Activated CD8-positive, alpha-beta memory T cell treated with anti-CD3 and anti-CD28 coated beads, Interleukin-2, amount 10 ng/mL, durations not matched to agents 7 days and 5 days (primary cell): ENCODE results near the gene SMIM1. TPM values are rescaled to one million over a fixed set of nuclear protein-coding genes. Genes with fewer than 3 reads are reported as not detected.

Source experiments
- ATAC-seq: fragments of 150-1000 bp; cut with Tn5 transposase; one replicate; pipeline ENCODE4 v1.10.0; 2021; ENCODE audit warnings: moderate library complexity
- CTCF ChIA-PET: fragments of 350-600 bp; sonication (Branson Sonifier 250); formaldehyde crosslinking; loops from one replicate; lab custom pipeline; 2021; ENCODE audit warnings: antibody characterized with exemption; lab: Charles Lee
- DNase-seq: peaks from one replicate; pipeline ENCODE4 v3.0.0-alpha.2; 2020
- H3K27ac Mint-ChIP-seq: one replicate; pipeline ENCODE4 v1.8.0; 2021; ENCODE audit warnings: mild to moderate bottlenecking, mixed read lengths
- H3K27me3 Mint-ChIP-seq: one replicate; pipeline ENCODE4 v1.8.0; 2021; ENCODE audit warnings: mixed read lengths
- H3K36me3 Mint-ChIP-seq: one replicate; pipeline ENCODE4 v1.8.0; 2021; ENCODE audit warnings: mild to moderate bottlenecking, mixed read lengths
- H3K4me1 Mint-ChIP-seq: one replicate; pipeline ENCODE4 v1.8.0; 2021; ENCODE audit warnings: mixed read lengths
- H3K4me3 Mint-ChIP-seq: one replicate; pipeline ENCODE4 v1.8.0; 2021; ENCODE audit warnings: mild to moderate bottlenecking, moderate library complexity, mixed read lengths
- H3K9me3 Mint-ChIP-seq: one replicate; pipeline ENCODE4 v1.8.0; 2022; ENCODE audit warnings: low read depth, mixed read lengths
- total RNA-seq, 2 experiments: library from RNA; stranded (reverse); gene quantifications; one replicate each; pipeline ENCODE4 v1.2.3, GENCODE V29; 2021

Gene SMIM1
- total RNA-seq, 2 experiments from 2014 or later = not detected

DNA sequence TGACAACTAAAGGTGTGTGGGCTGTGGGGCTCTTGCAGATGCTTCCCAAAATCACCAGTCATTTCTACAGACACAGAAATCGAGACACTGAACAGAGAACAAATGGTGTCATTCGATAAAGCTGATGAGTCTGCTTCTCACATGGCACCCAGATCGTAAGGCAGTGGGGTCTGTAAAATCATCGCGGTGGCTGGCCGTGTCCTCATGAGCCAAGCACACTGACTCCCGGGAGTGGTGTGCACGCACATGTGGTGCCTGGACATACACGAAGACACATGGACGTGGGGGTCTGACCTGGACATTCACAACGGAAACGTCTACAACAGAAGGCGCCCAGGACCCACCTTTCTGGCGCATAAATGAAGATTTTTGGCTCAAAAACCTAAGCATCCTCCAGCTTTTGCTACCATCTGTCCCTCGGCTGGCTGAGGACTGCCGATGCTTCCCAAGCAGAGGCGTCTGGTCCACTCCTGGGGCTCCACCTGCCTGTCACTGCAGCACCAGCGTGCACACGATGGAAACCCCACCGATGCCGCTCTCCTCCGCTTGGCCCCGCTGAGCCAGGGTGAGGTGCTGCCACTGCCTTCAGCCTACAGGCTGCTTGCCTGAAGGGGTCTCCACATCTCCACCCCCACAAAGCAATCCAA lies 6.8 kb downstream of the SMIM1 start:
- DNase-seq (no peak), ATAC-seq (no peak)
- peaks cover 2% of the 10 kb centered on the region for H3K4me1 Mint-ChIP-seq
- CTCF ChIA-PET = interaction anchor here (0.7 kb wide), 1 partner anchor 128 kb away, joined by 4 read pairs; no protein-coding TSS in a partner anchor
- no peak overlapping the region for H3K4me3 Mint-ChIP-seq
- no peaks in the 10 kb centered on the region for H3K9me3 Mint-ChIP-seq
- peaks cover 21% of the 10 kb centered on the region for H3K36me3 Mint-ChIP-seq
- no peak overlapping the region for H3K27ac Mint-ChIP-seq
- H3K27me3 Mint-ChIP-seq = no peaks in the 10 kb centered on the region

DNA sequence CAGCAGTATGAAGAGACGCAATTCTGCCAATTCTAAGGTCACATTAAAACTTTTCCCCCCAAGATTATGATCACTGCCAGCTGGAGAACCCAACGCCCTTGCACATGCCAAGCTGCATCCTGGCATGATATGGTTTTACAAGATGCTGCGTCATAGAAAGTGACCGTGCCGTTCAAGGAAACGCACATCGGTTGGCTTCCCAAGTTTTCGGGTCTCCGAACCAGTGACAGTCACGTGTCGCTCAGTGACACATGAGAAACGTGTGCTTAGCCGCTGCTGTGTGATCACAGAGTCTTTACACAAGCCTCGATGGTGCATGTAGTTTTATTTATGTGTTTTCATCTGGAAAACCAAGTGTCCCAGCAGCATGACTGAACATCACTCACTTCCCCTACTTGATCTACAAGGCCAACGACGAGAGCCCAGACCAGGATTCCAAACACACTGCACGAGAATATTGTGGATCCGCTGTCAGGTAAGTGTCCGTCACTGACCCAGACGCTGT lies 7.4 kb downstream of the SMIM1 start:
- Mint-ChIP-seq H3K36me3 (peaks cover 23% of the 10 kb centered on the region), H3K4me1 (peaks cover 2% of the 10 kb centered on the region), H3K4me3 (no peak overlapping the region), H3K9me3 (no peaks in the 10 kb centered on the region), H3K27me3 (no peaks in the 10 kb centered on the region), H3K27ac (no peak overlapping the region)
- CTCF ChIA-PET = no interaction called here
- DNase-seq (no peak), ATAC-seq (no peak)

DNA sequence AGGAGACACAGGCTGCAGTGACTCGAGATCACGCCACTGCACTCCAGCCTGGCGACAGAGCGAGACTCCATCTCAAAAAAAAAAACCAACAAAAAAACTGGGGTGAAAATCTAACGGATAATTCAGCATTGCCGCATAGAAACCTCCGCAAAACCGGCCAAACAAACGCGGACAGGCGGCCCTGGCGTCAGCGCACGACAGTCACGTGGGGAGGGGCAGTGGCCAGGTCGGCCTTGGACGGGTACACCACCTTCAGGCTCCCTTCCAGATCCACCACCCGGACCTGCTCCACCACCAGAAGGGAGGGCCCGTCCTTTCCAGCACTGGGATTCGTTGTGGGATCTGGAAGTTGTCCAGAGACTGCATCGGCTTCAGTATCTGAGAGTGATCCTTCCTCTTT lies 8.4 kb downstream of the SMIM1 start:
- H3K9me3 Mint-ChIP-seq = no peaks in the 10 kb centered on the region
- peaks cover 30% of the 10 kb centered on the region for H3K36me3 Mint-ChIP-seq
- peaks cover under 1% of the 10 kb centered on the region for H3K4me1 Mint-ChIP-seq
- H3K4me3 Mint-ChIP-seq = no peak overlapping the region
- CTCF ChIA-PET = interaction anchor here (1.1 kb wide), 1 partner anchor 21 kb away, joined by 3 read pairs; no protein-coding TSS in a partner anchor
- H3K27ac Mint-ChIP-seq = no peak overlapping the region
- H3K27me3 Mint-ChIP-seq = no peaks in the 10 kb centered on the region
- ATAC-seq = no peak
- no peak for DNase-seq

GRCh38 chr1:3783651-3784474 lies 11.3 kb downstream of the SMIM1 start:
- CTCF ChIA-PET = no interaction called here
- peaks cover 18% of the 10 kb centered on the region for H3K4me1 Mint-ChIP-seq
- no peaks in the 10 kb centered on the region for H3K9me3 Mint-ChIP-seq
- ATAC-seq = no peak
- H3K27me3 Mint-ChIP-seq = no peaks in the 10 kb centered on the region
- H3K4me3 Mint-ChIP-seq = no peak overlapping the region
- no peak for DNase-seq
- peaks cover 35% of the 10 kb centered on the region for H3K36me3 Mint-ChIP-seq
- no peak overlapping the region for H3K27ac Mint-ChIP-seq

DNA sequence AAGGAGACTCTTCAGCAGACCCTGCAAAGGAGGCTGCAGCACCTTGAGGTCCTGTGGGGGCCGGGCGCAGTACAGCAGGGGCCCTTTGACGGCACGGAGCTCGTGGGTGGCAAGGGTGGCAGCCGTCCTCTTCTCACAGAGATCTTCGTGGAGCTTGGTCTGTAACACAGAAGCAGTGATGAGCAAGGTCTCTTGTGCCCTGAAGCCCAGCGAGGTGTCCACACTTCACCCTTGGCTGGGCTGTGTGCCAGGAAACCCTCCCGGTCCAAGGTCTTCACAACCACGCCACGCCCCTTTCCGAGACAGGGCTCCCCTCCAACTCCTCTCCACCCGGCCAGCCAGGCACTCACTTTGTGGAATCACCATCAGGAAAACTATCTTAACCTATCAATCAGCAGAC lies 12.5 kb downstream of the SMIM1 start:
- Mint-ChIP-seq H3K9me3 (no peaks in the 10 kb centered on the region), H3K36me3 (peaks cover 32% of the 10 kb centered on the region), H3K27ac (no peak overlapping the region), H3K4me1 (peaks cover 20% of the 10 kb centered on the region), H3K4me3 (no peak overlapping the region), H3K27me3 (no peaks in the 10 kb centered on the region)
- CTCF ChIA-PET = no interaction called here
- DNase-seq (no peak), ATAC-seq (no peak)

DNA sequence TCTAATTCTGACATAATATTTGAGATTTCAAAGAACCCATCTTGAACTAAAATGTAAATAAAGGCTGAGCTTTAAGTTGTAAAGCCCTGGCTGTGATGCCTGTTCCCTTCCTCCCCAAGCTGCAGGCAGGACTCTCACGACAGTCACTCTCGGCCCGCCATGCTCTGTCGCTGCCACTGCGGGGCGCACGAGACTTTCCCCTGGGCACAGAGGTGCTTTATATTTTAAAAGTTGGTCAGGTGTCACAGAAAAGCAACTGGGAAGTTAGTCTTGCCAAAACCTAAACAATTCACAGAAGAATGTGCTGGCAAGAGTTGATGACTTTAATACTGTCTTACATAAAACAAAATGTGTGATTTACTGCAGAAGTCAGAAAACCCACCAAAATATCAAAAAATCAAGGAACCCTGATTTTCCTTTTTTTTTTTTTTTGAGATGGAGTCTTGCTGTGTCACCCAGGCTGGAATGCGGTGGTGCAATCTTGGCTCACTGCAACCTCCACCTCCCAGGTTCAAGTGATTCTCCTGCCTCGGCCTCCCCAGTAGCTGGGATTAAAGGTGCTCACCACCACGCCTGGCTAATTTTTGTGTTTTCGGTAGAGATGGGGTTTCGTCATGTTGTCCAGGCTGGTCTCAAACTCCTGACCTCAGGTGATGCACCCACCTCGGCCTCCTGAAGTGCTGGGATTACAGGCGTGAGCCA lies 13.1 kb downstream of the SMIM1 start:
- H3K27ac Mint-ChIP-seq = no peak overlapping the region
- no peaks in the 10 kb centered on the region for H3K9me3 Mint-ChIP-seq
- DNase-seq (no peak), ATAC-seq (no peak)
- CTCF ChIA-PET = interaction anchor here (2.7 kb wide), 1 partner anchor 11 kb away, joined by 8 read pairs; the partner anchor contains the start of gene LRRC47
- no peak overlapping the region for H3K4me3 Mint-ChIP-seq
- peaks cover 27% of the 10 kb centered on the region for H3K36me3 Mint-ChIP-seq
- peaks cover 20% of the 10 kb centered on the region for H3K4me1 Mint-ChIP-seq
- no peaks in the 10 kb centered on the region for H3K27me3 Mint-ChIP-seq

GRCh38 chr1:3786468-3787348 lies 14.2 kb downstream of the SMIM1 start:
- ATAC-seq = no peak
- Mint-ChIP-seq H3K36me3 (peaks cover 24% of the 10 kb centered on the region), H3K27me3 (no peaks in the 10 kb centered on the region), H3K4me1 (peaks cover 20% of the 10 kb centered on the region), H3K9me3 (no peaks in the 10 kb centered on the region), H3K27ac (peak overlapping the region; percentile 42), H3K4me3 (no peak overlapping the region)
- CTCF ChIA-PET = interaction anchor here (1.2 to 2.7 kb wide), 3 partner anchors 10 to 70 kb away, joined by 3 to 8 read pairs (median 5); partner anchors contain the start of genes CEP104, DFFB and LRRC47
- DNase-seq = no peak

DNA sequence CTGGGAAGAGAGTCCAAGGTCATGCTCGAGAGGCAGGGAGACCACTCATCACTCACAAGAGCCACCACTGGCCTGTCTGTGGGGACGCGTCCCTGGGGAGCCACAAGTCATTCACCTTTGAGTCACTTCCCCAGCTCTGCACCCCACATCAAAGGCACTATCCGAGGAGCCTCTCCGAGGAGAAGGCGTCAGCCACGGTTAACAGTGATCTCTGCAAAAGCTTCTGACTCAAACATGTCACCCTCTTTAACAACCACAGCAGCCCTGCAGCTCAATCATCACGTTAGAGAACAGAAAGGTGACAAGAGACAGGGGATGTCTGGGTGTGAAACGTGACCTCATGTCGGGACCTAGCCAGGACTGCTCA lies 14.8 kb downstream of the SMIM1 start:
- DNase-seq (peak; percentile 80), ATAC-seq (peak; percentile 88)
- CTCF ChIA-PET = interaction anchor here (1.2 to 2.7 kb wide), 3 partner anchors 9 to 70 kb away, joined by 3 to 8 read pairs (median 5); partner anchors contain the start of genes CEP104, DFFB and LRRC47
- Mint-ChIP-seq H3K27me3 (no peaks in the 10 kb centered on the region), H3K4me3 (no peak overlapping the region), H3K9me3 (no peaks in the 10 kb centered on the region), H3K4me1 (peaks cover 24% of the 10 kb centered on the region), H3K27ac (peak overlapping the region; percentile 75), H3K36me3 (peaks cover 20% of the 10 kb centered on the region)

DNA sequence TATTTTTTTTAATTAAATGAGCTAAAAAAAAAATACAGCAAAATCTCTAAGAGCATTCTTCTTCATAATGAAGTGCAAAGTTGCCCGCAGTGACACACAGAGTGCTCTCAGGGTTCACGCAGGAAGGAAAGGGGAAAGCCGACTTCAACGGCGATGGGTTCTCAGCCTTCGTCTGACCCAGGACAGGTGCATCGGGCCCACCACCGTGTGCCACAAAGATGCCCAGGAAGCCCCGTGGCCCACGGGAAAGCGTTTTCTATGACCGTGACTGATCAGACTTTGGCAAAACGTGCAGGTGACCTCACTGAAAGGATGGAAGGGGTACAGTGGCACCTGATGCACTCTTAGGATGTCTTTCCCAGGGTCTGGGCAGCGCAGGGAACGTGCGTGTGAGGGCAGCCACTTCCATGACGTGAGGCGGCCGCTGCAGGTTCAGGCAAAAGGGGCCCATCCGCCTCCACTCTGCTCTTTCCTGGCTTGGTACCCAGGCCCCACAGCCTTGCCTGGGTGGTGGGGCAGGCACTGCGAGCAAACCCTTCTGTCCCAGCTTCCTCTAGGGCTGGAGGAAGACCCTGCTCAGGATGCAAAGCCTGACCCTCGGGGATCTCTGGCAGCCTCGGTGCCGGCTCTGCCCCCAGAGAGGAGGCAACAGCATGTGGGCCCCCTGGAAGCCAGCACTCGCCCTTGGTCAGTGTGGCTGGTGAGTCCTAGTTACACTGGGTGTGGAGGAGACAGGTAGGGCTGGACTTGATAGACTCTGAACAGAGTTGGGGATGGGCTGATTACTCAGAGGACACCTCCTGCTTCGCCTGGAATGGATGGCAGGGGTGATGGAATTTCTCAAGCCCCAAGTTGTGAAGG lies 15.4 kb downstream of the SMIM1 start:
- DNase-seq (no peak), ATAC-seq (peak; percentile 34)
- Mint-ChIP-seq H3K4me3 (no peak overlapping the region), H3K9me3 (no peaks in the 10 kb centered on the region), H3K27ac (peak overlapping the region; percentile 75), H3K36me3 (peaks cover 20% of the 10 kb centered on the region), H3K4me1 (peaks cover 29% of the 10 kb centered on the region), H3K27me3 (no peaks in the 10 kb centered on the region)
- CTCF ChIA-PET = interaction anchor here (1.2 to 2.7 kb wide), 4 partner anchors 8 to 69 kb away, joined by 3 to 8 read pairs (median 6); partner anchors contain the start of genes CEP104, DFFB and LRRC47

DNA sequence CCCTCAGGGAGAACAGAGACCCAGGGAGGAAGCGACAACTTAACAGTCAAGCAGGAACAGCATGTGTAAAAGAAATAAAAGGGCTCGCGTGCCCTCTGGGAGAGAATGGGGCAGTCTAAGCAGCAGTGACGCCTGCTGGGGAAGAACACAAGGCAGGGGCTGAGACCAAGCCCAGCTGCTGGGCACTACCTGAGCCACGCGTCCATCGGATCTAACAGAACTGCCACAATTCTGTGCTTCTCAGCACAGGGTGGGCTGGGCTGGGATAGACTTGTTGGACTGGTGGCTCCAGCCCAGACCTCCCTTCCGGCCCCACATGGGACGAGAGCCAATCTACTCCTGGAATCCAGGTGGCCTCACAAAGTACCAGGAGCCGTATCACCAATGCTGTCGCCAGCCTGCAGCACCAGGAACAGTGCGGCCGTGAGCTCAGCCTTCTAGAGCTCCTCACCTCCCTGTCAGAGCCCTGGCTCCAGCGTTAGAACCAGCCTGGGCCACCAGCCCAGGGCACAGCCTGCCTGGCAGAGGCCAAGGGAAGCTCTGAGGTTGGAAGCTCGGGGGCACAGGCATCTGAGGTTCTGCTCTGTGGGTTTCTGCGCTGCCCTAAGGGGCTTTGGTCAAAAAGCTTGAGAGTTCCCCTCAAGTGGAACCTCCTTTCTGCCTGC lies 16.3 kb downstream of the SMIM1 start:
- no peaks in the 10 kb centered on the region for H3K27me3 Mint-ChIP-seq
- no peak overlapping the region for H3K4me3 Mint-ChIP-seq
- ATAC-seq (no peak), DNase-seq (no peak)
- peaks cover 38% of the 10 kb centered on the region for H3K4me1 Mint-ChIP-seq
- H3K36me3 Mint-ChIP-seq = peaks cover 20% of the 10 kb centered on the region
- CTCF ChIA-PET = interaction anchor here (1.6 kb wide), 1 partner anchor 13 kb away, joined by 6 read pairs; no protein-coding TSS in a partner anchor
- H3K27ac Mint-ChIP-seq = peak overlapping the region; percentile 49
- no peaks in the 10 kb centered on the region for H3K9me3 Mint-ChIP-seq
